Coronary artery (tissue), 2 donors: Measurements from ENCODE around the gene LASP1.
"Not testable (repeated sequence)": the region's sequence is repeated elsewhere in the genome, so short reads cannot be mapped to it uniquely, and the experiment has no call there.

ENCODE experiments used
- DNase-seq: peaks from one replicate; pipeline ENCODE4 v3.0.0-alpha.2; 2017; ENCODE audit warnings: low spot score
- H3K27ac ChIP-seq, 2 donors: fragments of 200-600 bp; sonication (generic); one replicate each; pipeline ENCODE4 v1.5.1; 2016 to 2019
- H3K4me3 ChIP-seq: fragments of 200-600 bp; sonication (generic); 2 replicates; pipeline ENCODE4 v1.5.1; 2016; ENCODE audit warnings: mild to moderate bottlenecking, moderate library complexity
- TF ChIP-seq, protein P1 (sequence below): fragments of 200-600 bp; sonication (generic); IDR thresholded peaks from one replicate; pipeline ENCODE4 v1.5.1; 2019; ENCODE audit warnings: antibody characterized with exemption

The LASP1 gene

GRCh38 chr17:38850374-38850773 is 19.5 kb upstream of the LASP1 start:
- no peak overlapping the region for H3K27ac ChIP-seq
- no peak overlapping the region for H3K4me3 ChIP-seq

GRCh38 chr17:38851434-38851833 is 18.4 kb upstream of the LASP1 start:
- peak overlapping the region in 1 of 2 donors; percentile 20 for H3K27ac ChIP-seq
- DNase-seq, result no peak
- TF ChIP-seq, protein P1, sequence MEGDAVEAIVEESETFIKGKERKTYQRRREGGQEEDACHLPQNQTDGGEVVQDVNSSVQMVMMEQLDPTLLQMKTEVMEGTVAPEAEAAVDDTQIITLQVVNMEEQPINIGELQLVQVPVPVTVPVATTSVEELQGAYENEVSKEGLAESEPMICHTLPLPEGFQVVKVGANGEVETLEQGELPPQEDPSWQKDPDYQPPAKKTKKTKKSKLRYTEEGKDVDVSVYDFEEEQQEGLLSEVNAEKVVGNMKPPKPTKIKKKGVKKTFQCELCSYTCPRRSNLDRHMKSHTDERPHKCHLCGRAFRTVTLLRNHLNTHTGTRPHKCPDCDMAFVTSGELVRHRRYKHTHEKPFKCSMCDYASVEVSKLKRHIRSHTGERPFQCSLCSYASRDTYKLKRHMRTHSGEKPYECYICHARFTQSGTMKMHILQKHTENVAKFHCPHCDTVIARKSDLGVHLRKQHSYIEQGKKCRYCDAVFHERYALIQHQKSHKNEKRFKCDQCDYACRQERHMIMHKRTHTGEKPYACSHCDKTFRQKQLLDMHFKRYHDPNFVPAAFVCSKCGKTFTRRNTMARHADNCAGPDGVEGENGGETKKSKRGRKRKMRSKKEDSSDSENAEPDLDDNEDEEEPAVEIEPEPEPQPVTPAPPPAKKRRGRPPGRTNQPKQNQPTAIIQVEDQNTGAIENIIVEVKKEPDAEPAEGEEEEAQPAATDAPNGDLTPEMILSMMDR, result no peak
- H3K4me3 ChIP-seq, result peak overlapping the region; percentile 83

More at GRCh38 chr17:38850374-38850773, 19.5 kb upstream of the LASP1 start:
- DNase-seq, result no peak
- TF ChIP-seq, protein P1, result no peak

DNA sequence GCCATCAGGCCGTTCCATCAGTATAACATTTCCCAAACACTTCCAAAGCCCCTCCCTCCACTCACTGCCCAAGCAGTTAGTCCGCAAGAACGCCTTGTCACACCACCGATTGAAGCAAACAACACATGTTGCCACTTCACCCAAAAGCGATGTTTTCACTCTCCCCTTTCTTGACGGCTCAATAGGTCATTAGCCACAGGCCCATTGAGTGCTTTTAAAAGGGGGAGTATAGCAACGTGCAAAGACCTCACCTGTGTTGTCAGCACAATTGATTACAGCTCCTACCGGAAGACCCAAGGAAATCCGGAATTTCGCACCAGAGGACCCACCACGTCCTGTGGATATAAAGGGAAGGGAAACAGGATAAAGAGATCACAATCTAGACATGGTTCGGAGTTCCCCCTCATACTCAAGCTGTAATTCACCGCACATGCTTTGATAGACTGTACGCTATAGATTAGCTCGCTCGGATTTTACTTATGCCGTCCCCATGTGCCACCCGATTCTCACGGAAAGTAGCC is 17.0 kb upstream of the LASP1 start:
- TF ChIP-seq, protein P1, result no peak
- Histone ChIP-seq H3K27ac (peak overlapping the region; percentile 69 to 99), H3K4me3 (peak overlapping the region; percentile 83)
- DNase-seq, result no peak

GRCh38 chr17:38853292-38854219 is 16.3 kb upstream of the LASP1 start, which contains the start of gene RPL23:
TSS of gene RPL23 (minus strand) at chr17:38853721. CDS start at chr17:38853710, 11 bp downstream.
- peak; percentile 96 for DNase-seq
- Histone ChIP-seq H3K27ac (peak within 1 kb of the TSS; percentile 69 to 99), H3K4me3 (peak within 1 kb of the TSS; percentile 83)
- TF ChIP-seq, protein P1, result no peak

GRCh38 chr17:38855101-38855714 is 14.7 kb upstream of the LASP1 start:
- DNase-seq, H3K4me3 ChIP-seq, H3K27ac ChIP-seq: not testable (repeated sequence)

DNA sequence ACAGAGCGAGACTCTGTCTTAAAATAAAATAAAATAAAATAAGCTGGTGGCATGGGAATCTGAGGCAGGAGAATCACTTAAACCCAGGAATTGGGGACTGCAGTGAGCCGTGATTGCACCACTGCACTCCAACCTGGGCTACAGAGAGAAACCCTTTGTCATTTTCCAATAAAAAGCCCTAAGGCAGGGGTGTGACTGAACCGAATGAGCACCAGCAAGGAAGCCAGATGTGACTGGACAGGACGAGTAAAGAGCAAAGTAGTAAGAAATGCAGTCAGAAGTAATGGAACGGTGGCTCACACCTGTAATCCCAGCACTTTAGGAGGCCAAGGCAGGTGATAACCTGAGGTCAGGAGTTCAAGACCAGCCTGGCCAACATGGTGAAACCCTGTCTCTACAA is 12.6 kb upstream of the LASP1 start:
- Histone ChIP-seq H3K4me3 (no peak overlapping the region), H3K27ac (no peak overlapping the region)
- TF ChIP-seq, protein P1, result no peak
- DNase-seq, result no peak

- H3K27ac ChIP-seq, result no peak overlapping the region
- no peak for DNase-seq
- TF ChIP-seq, protein P1, result no peak
- H3K4me3 ChIP-seq, result no peak overlapping the region
Measured at GRCh38 chr17:38861399-38861843, 8.4 kb upstream of the LASP1 start.
